D341Med (cell line): Measurements from ENCODE around the gene OPA3.

Source experiments
- DNase-seq: peaks from one replicate; pipeline ENCODE4 v3.0.0; 2012; ENCODE audit warnings: low spot score

The OPA3 gene

GRCh38 chr19:45478454-45479238 is 106.0 kb downstream of the OPA3 start:
- peak; percentile 80 for DNase-seq

- DNase-seq: no peak
These were observed 106.7 kb downstream of the OPA3 start for GRCh38 chr19:45477713-45478453.
